Left lung (tissue), 10 donors: ENCODE measurements around the gene DMRT1. TPM values are rescaled to one million over a fixed set of nuclear protein-coding genes. Genes with fewer than 3 reads are reported as not detected.

Experiments used
- ATAC-seq: fragments of 200-7000 bp; cut with Tn5 transposase; one replicate; pipeline ENCODE4 v1.9.1; 2020; ENCODE audit warnings: moderate library complexity
- DNase-seq, 4 donors: peaks; one replicate each; pipeline ENCODE4 v3.0.0-alpha.2; 2013 to 2020
- H3K27ac ChIP-seq, 2 donors: fragments of 200-600 bp; sonication (generic) in 1 of 2; one replicate each; pipeline versions ENCODE4 v1.5.0 to v1.8.0; 2020 to 2021
- H3K27me3 ChIP-seq, 2 donors: fragments of 200-600 bp; sonication (generic) in 1 of 2; one replicate each; pipeline versions ENCODE4 v1.5.0 to v1.8.0; 2020 to 2021
- H3K36me3 ChIP-seq, 2 donors: fragments of 200-600 bp; sonication (generic) in 1 of 2; one replicate each; pipeline versions ENCODE4 v1.5.0 to v1.8.0; 2020 to 2021
- H3K4me1 ChIP-seq, 2 donors: fragments of 200-600 bp; one replicate each; pipeline ENCODE4 v1.8.0; 2021
- H3K4me3 ChIP-seq, 2 donors: fragments of 200-600 bp; sonication (generic) in 1 of 2; one replicate each; pipeline versions ENCODE4 v1.5.0 to v1.8.0; 2020 to 2021; ENCODE audit warnings: mild to moderate bottlenecking in 1 of 2
- H3K9me3 ChIP-seq, 2 donors: fragments of 200-600 bp; sonication (generic) in 1 of 2; one replicate each; pipeline versions ENCODE4 v1.5.0 to v1.8.0; 2020 to 2021
- CTCF ChIP-seq, 2 donors: fragments of 200-600 bp; sonication (generic) in 1 of 2; IDR thresholded peaks; one replicate each; pipeline versions ENCODE4 v1.5.0 to v1.8.0; 2021; ENCODE audit warnings: antibody characterized with exemption in 2 of 2
- intact Hi-C, 2 donors: fragments of 100-400 bp; cut with DNase I; formaldehyde crosslinking; loops; one replicate each; pipeline versions ENCODE4 v1.11.2 to v1.14.2; 2022
- polyA plus RNA-seq, 6 donors: library from polyadenylated mRNA; unstranded; fragments of 120-200 nt; gene quantifications; one replicate each; pipeline ENCODE4 v1.2.1, GENCODE V29; 2013; ENCODE audit not compliant: insufficient read length in 6 of 6
- total RNA-seq, 2 donors: library from RNA; stranded (reverse); fragmentation: NEBNext Ultra II Directional; extraction: Animal tissue kit (Norgen Biotek cat#: 25700); gene quantifications; one replicate each; pipeline ENCODE4 v1.2.1, GENCODE V29; 2021
- donor health status: DM: no; HTN: yes; CAD: no.
- donor health status: DM: no; HTN: no; CAD: no.

Gene DMRT1
- total and polyA plus RNA-seq, 8 donors = 0.09 TPM; not detected in 7

GRCh38 chr9:892123-892522 lies 50.6 kb downstream of the DMRT1 start:
- TF ChIP-seq CTCF (IDR thresholded peaks at IDR 0.05) = no peak
- Histone ChIP-seq H3K4me1 (peaks cover 0 to 8% of the 10 kb centered on the region in 2 donors), H3K27me3 (no peaks in the 10 kb centered on the region), H3K4me3 (no peak overlapping the region), H3K27ac (no peak overlapping the region), H3K9me3 (no peaks in the 10 kb centered on the region), H3K36me3 (no peaks in the 10 kb centered on the region)
- DNase-seq (no peak), ATAC-seq (no peak)
- intact Hi-C loops = loop anchor here in 1 of 2 donors (5.0 kb wide), 1 partner anchor 115 kb away; no protein-coding TSS in a partner anchor

- no peak overlapping the region for H3K27ac ChIP-seq
- intact Hi-C loops = loop anchor here in 1 of 2 donors (5.0 kb wide), 1 partner anchor 114 kb away; no protein-coding TSS in a partner anchor
- ATAC-seq = no peak
- H3K27me3 ChIP-seq = no peaks in the 10 kb centered on the region
- no peak for TF ChIP-seq CTCF (IDR thresholded peaks at IDR 0.05)
- peaks cover 0 to 8% of the 10 kb centered on the region in 2 donors for H3K4me1 ChIP-seq
- no peaks in the 10 kb centered on the region for H3K9me3 ChIP-seq
- no peaks in the 10 kb centered on the region for H3K36me3 ChIP-seq
- H3K4me3 ChIP-seq = no peak overlapping the region
- DNase-seq = no peak
Measured at GRCh38 chr9:893115-893514, 51.6 kb downstream of the DMRT1 start.

- intact Hi-C loops = loop anchor here in 1 of 2 donors (5.0 kb wide), 1 partner anchor 113 kb away; no protein-coding TSS in a partner anchor
- Histone ChIP-seq H3K27me3 (no peaks in the 10 kb centered on the region), H3K4me3 (no peak overlapping the region), H3K9me3 (no peaks in the 10 kb centered on the region), H3K27ac (no peak overlapping the region), H3K36me3 (no peaks in the 10 kb centered on the region), H3K4me1 (peaks cover 0 to 8% of the 10 kb centered on the region in 2 donors)
- peak; percentile 66 to 72 for TF ChIP-seq CTCF (IDR thresholded peaks at IDR 0.05)
- ATAC-seq = peak; percentile 99
- peak in 3 of 4 donors; percentile 34 to 68 (median 40) for DNase-seq
Measured at GRCh38 chr9:893843-894420, 52.4 kb downstream of the DMRT1 start.

GRCh38 chr9:899440-900184 lies 58.1 kb downstream of the DMRT1 start:
- peaks cover 0 to 7% of the 10 kb centered on the region in 2 donors for H3K4me1 ChIP-seq
- TF ChIP-seq CTCF (IDR thresholded peaks at IDR 0.05) = no peak
- intact Hi-C loops = no loop called here

GRCh38 chr9:903886-904285 lies 62.4 kb downstream of the DMRT1 start:
- H3K27ac ChIP-seq = no peak overlapping the region
- peaks cover 0 to 7% of the 10 kb centered on the region in 2 donors for H3K4me1 ChIP-seq
- H3K4me3 ChIP-seq = no peak overlapping the region
- H3K9me3 ChIP-seq = no peaks in the 10 kb centered on the region
- intact Hi-C loops = no loop called here
- H3K27me3 ChIP-seq = peaks cover 26 to 71% of the 10 kb centered on the region in 2 donors
- H3K36me3 ChIP-seq = no peaks in the 10 kb centered on the region
- DNase-seq = no peak
- no peak for ATAC-seq
- TF ChIP-seq CTCF (IDR thresholded peaks at IDR 0.05) = no peak

More at GRCh38 chr9:899440-900184, 58.1 kb downstream of the DMRT1 start:
- Histone ChIP-seq H3K9me3 (no peaks in the 10 kb centered on the region), H3K4me3 (no peak overlapping the region), H3K36me3 (no peaks in the 10 kb centered on the region), H3K27me3 (peaks cover 0 to 31% of the 10 kb centered on the region in 2 donors), H3K27ac (no peak overlapping the region)
- ATAC-seq (peak; percentile 50), DNase-seq (peak in 1 of 4 donors; percentile 7)
